AG09319 (cell line): ENCODE measurements around the gene NLRP1.

Experiments
- DNase-seq: peaks from one replicate; pipeline ENCODE4 v3.0.0-alpha.2; 2010; ENCODE audit warnings: low read depth; ENCODE audit errors: extremely low read depth
- TF ChIP-seq, protein P1 (sequence below): IDR thresholded peaks from 2 replicates; pipeline ENCODE4 v1.5.1; 2011; ENCODE audit warnings: low read depth, mild to moderate bottlenecking, inconsistent platforms, low read length, moderate library complexity

Gene NLRP1

DNA sequence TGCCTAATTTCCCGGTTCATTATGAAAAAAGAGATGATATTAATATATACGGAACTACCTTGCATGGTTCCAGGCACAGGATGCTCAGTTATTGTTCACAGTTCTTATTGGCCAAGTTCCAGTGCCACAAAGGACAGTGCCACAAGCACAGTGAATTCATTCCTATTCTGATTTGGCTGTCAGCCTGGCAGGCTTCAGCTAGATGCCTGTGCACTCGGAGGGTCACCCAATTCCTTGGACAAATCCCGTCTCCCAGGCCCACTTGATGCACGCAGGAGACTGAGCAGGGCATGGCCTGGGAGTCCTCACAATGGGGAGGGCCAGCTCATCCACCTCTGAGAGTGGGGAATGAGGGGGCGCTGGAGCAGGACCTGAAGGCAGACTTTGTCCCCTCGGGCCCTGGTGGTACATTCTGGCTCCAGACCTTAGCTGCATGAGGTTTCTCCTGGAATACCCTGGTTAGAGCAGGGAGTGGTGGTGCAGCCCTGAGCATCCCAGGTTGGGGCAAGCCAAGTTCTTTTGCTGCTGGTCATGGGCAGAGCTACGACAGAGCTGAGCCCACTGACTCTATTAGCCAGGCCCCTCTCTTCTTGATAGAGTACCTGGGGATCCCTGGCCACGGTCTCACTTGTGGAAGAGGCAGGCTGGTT is 56.6 kb downstream of the NLRP1 start:
- no peak for DNase-seq
- TF ChIP-seq, protein P1, sequence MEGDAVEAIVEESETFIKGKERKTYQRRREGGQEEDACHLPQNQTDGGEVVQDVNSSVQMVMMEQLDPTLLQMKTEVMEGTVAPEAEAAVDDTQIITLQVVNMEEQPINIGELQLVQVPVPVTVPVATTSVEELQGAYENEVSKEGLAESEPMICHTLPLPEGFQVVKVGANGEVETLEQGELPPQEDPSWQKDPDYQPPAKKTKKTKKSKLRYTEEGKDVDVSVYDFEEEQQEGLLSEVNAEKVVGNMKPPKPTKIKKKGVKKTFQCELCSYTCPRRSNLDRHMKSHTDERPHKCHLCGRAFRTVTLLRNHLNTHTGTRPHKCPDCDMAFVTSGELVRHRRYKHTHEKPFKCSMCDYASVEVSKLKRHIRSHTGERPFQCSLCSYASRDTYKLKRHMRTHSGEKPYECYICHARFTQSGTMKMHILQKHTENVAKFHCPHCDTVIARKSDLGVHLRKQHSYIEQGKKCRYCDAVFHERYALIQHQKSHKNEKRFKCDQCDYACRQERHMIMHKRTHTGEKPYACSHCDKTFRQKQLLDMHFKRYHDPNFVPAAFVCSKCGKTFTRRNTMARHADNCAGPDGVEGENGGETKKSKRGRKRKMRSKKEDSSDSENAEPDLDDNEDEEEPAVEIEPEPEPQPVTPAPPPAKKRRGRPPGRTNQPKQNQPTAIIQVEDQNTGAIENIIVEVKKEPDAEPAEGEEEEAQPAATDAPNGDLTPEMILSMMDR, result no peak

DNA sequence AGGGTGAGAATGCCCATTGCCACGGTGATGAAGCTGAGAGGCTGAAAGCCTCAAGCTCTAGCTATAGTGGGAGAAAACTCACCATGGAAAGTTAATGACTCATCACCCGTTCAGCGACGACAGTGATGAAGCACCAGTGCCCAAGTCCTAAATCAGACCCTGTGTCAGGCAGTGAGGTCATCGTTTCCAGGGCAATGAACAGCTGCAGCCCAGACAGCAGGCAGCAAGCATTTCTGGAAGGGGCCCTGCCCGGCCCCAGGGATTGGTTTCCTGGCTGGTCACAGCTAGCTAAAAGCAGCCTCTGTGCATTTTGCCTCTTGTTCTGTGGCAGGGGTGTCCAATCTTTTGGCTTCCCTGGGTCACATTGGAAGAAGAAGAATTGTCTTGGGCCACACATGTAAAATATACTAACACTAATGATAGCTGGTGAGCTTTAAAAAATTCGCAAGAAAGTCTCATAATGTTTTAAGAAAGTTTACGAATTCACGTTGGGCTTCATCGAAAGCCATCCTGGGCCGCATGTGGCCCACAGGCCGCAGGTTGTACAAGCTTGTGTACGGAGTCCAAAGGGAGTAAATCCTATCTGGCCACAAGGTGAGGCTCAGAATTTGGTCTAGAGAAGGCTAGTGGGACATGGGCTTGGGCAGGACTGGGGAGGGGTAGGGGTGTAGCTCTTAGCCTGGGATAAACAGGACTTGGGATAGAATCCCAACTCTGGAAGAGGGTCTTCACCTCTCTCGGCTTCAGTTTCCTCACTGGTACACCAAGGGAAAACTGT is 57.3 kb downstream of the NLRP1 start:
- DNase-seq, result peak; percentile 75
- TF ChIP-seq, protein P1, result no peak

DNA sequence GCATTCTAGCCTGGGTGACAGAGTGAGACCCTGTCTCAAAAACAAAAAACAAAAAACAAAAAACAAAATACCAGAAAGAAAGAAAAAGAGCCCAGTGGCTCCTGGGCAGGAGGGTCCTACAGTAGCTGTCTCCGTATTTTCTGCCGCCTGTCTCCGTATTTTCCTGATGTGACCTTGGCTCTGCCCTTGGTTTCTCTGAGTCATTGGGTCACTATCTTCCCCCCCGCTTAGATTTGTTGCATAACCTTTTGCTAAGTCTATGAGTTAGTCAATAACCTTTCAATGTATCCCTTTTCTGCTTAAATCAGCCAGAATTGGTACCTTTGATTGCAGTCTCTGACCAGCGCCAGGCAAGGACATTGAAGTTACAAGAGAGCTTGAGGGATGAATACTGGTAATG is 61.1 kb downstream of the NLRP1 start:
- DNase-seq, result no peak

DNA sequence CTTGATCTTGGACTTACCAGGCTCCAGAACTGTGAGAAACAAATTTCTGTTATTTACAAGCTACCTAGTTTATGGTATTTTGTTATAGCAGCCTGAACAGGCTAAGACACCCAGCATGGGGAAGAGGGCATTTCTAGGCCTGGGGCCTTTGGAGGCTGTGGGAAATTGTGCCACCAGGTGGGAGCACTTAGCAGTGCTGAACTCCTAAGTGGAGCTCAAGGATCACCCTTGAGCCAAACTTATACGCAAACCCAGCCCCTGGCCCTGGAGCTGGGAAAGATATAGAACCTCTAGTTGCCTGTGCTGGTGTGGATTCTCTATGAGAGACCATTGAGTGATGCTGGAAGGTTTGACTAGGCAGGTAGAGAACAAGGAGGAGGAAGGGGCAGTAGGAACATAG is 61.8 kb downstream of the NLRP1 start:
- no peak for DNase-seq
- TF ChIP-seq, protein P1, result no peak

More for the DNA sequence above, 61.1 kb downstream of the NLRP1 start:
- TF ChIP-seq, protein P1, result no peak

DNA sequence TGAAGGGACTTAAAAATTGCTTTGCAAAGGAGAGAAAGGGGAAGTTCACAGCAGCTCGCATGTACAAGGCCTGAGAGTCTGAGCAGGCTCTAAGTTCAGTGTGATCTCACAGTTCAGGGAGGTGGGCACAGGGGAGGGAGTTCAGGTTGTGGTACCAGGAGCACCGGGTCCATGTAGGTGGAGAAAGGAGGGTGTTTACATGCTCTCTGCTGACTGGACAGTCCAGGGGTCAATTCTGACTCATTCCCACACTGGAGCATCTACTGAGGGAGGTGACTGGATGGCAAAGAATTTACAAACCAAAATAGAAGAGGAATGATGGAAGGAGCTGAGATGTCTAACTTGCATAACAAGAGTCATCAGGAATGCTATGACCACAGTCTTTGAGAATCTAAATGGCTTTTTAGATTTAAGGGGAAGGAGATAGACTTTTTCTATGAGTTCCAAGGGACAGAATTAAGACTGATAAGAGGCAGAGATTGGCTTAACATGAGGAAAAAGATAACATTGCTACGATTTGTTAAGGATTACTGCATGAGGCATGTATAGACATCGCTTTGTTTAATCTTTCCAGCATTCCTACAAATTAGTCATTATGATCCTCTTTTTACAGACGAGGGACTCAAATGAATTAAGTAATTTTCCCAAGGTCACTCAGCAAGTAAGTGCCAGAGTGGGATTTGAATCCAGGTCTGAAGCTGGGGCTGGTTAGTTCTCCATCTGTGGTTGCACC is 68.1 kb downstream of the NLRP1 start:
- peak; percentile 74 for DNase-seq
- TF ChIP-seq, protein P1, result no peak

DNA sequence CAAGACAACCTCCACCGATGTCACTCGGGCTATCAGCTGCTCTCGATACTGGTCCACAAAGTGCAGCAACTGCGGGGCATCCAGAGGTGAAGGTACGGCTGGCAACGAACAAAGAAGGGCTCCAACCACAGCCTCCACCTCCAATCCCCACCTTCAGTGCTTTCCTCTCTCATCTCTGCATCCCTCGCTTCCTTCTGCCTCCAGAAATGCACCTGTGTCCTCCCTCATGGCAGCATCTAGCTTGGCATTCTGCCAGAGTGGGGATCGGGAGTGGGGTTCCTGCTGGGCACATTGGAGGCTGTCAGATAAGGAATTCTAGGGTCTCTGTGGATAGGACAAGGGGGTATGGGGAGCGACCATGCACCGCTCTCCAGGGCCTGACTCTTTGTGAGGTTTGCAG is 69.3 kb downstream of the NLRP1 start:
- DNase-seq, result no peak
- TF ChIP-seq, protein P1, result no peak

DNA sequence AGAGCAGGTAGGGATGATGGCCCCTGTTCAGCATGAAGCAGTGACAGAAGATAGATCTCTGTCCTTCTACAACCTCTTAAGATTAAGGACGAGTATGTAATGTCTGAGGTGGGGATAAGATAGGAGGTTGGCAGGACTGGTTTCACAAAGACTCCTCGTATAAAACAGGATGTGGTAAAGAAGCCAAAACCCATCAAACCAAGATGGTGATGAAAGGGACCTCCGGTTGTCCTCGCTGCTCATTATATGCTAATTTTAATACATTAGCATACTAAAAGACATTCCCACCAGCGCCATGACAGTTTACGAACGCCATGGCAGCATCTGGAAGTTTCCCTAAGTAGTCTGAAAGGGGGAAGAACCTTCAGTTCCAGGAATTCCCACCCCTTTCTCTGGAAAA is 70.7 kb downstream of the NLRP1 start:
- TF ChIP-seq, protein P1, result no peak
- DNase-seq, result no peak
